C1 segment of cervical spinal cord (tissue), 14 donors: ENCODE results near the gene RNASE9.
"Not testable (repeated sequence)": the region's sequence is repeated elsewhere in the genome, so short reads cannot be mapped to it uniquely, and the experiment has no call there.

Source experiments
- DNase-seq, 14 donors: peaks; one replicate each; lab custom pipeline; 2025; lab: John Stamatoyannopoulos, UW

RNASE9 gene

DNA sequence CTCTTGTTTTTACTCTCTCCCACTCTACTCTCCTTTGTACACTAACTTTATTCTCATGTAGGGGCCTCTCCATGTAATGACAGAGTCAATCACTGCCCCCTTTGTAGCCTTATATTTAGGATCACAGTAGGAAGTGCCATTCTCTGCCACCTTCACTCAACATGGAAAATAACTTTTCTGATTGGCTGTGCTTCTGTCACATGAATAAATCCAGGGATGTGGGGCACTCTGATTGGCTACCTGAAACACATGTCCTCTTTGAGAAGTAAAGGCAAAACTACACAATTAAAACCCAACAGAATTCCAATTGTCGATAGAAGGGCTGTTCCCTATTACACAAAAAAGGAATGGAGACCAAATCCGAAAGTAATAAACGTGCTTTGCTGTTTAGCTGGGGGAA lies at the start of gene RNASE9:
TSS of gene RNASE9 (minus strand) at position 87 of the 400 bp plus-strand sequence.
- DNase-seq, result no peak

DNA sequence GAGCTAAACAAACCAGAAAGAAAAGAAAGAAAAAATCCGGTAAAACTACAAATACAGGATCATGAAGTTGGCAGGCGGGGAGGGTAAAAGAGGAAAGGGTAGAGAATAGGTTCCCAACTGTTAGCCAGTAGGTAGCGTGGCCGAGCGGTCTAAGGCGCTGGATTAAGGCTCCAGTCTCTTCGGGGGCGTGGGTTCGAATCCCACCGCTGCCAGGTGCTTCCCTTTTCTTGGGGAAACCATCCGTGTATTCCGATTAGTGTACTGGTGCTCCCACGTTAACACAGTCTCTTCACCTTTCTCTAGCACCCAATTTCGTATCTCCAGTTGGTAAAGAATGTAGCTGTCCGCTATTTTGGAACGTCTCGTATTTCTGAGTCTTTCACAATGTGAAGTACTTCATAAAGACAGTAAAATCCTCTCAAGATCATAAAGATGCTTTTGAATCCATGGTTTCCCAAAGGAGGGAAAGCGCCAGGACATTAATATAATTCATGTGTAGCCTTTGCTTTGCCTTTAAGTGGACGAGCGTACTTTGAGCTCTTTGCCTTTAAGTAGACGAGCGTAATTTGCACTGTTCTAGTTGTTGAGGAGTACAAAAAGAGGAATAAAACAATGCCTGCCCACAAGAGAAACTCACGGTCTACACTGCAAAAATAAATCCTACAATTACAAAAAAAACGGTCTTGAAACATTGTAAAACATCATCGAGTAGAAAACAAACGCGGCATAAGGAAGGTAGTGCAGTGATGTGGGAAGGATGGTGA lies 49.3 kb upstream of the RNASE9 start:
- DNase-seq, result peak in 12 of 14 donors; percentile 30 to 82 (median 52)

DNA sequence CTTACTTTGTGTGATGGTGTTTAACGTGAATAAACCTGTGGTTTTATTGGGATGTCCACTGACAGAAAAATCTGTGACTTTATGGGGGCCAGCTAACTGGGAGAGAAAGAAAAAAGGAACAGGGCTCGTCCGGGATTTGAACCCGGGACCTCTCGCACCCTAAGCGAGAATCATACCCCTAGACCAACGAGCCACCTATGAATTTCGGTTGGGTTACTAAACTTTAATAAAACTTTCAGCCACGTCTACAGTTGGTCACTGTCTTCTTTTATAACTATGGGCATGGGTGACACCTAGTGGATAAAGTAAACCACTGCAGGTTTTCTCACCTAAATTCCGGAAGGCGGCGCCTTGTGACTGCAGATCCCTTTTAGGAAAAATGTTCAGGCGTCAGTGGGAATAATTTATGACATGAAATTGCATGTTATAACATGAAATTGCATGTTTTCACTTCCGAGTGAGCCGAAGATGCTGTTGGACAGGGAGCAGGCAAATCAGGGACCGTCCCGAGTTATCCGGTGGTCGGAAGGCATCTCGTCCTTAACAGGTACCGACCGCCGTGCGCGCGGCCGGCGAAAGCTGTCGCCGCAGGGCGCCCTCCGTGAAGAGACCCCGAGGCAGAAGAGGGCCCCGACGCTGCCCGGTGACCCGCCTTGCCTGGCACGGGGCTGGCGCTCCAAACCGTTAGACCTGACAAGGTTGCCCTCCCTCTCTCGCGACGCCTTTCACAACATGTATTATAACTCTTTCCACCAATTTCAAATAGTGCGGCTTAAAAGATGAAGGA lies 48.6 kb upstream of the RNASE9 start:
- peak in 12 of 14 donors; percentile 25 to 71 (median 50) for DNase-seq

DNA sequence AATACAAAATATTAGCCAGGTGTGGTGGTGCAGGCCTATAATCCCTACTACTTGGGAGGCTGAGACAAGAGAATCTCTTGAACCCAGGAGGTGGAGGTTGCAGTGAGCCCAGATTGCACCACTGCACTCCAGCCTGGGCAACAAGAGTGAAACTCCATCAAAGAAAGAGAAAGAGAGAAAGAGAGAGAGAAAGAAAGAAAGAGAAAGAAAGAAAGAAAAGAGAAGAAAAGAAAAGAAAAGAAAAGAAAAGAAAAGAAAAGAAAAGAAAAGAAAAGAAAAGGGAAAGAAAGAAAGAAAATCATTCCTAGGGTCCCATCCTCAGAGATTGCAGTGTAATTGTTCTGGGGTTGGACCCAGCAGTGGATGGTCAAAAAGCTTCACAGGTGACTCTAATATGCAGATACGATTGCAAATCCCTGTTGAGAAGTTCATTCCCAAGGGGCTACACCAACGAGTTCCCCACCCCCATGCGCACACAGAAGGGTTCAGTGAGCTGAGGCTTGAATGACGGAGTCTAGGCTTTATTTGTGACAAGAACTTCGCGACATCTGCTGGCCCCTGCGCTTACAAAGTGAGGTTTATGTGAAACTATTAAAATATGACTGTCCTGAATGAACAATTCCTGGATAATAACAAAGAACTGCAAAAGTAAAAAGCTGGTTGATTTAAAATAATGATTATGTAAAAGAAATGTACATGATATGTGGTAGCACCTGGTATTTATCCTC lies 47.7 kb upstream of the RNASE9 start:
- DNase-seq, result no peak

DNA sequence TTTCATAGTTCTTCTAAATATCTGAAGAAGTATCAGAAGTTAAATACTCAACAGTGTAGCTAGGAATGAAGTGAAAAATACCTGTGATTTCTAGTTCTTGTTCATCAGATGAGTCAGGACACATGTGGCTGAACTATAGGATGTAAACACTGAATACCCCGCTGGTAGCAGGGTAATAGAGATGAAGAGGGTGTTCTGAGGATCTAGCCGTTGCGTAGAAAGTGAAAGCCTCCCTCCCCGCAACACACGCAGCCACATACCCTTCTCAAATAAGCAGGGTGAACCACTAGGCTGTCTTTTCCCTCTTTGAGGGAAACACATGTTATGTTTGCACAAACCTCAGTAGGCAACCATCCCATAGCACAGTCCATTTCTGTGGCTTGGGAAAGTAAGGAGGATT lies 46.8 kb upstream of the RNASE9 start:
- no peak for DNase-seq

DNA sequence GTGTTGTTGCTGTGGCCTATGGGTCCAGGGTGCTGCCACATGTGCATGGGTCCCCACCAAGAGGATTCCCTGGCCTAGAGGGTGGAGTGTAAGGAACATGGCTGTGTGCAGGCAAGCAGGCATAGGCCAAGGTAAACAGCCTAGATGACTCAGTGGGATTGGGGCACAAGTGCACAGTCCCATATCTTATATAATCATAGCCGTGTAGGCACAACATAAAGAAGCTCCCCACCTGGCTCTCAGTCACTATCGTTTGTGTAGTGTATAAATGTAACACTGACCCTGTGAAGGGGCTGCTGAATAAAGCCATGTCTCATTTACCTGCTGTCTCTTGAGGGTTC lies 46.0 kb upstream of the RNASE9 start:
- no peak for DNase-seq

- DNase-seq, result peak in 1 of 14 donors; percentile 14
Measured at GRCh38 chr14:20606190-20606901, 45.5 kb upstream of the RNASE9 start.

DNA sequence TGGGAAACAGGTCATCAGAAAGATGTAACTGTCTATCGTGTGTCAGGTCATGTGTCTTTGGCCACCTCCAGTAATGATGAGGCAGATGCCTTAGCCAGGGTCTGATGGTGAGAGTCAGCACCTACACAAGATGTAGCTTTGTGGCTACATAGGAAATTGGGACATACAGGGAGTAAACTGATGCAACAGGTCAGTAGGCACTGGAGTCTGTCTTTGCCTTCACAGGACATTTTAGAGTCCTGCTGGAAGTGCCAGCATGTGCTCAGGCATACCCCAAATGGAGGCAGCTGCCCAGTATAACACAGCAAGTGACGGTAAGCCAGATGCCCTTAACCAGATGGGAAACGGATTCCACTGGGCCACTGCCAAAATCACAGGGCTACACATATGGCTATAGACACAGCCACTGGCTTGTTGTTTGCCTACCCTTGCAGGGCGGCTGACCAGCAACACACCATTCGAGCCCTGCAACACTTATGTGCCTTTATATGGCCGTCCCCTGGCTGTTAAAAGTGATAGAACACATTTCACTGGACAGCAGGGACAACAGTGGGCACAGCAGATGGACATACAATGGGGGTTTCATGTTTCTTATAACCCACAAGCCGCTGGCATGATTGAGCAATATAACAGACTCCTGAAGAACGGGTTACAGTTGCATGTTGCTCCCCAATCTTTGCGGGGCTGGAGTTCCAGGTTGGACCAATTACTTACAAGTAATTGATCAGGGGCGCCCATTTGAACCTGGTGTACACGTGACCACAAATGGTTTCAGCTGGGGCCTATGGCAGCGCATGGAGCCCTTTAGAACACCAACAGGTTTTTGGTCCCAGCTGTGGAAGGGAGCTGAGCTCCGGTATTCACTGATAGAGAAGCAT lies 43.2 kb upstream of the RNASE9 start:
- no peak for DNase-seq

DNA sequence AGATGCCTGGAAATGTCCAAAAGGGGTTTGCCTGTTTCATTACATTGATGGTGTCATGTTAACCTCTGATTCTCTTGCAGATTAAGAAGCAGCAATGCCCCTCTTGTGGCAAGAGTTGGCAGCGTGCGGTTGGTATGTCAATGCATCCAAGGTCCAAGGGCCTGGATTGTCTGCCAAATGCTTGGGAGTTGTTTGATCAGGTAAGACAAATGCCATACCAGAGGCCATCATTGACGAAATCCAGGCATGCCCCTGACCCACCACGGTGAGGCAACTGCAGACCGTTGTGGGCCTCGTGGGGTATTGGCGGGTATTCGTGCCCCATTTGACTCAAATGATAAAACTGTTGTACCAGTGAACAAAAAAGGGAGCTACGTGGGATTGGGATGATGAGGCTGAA lies 41.7 kb upstream of the RNASE9 start:
- no peak for DNase-seq

- no peak for DNase-seq
Measured at GRCh38 chr14:20601522-20601921, 40.7 kb upstream of the RNASE9 start.

GRCh38 chr14:20597108-20597507 lies 36.3 kb upstream of the RNASE9 start:
- no peak for DNase-seq

GRCh38 chr14:20595726-20596125 lies 34.9 kb upstream of the RNASE9 start:
- not testable (repeated sequence) for DNase-seq

DNA sequence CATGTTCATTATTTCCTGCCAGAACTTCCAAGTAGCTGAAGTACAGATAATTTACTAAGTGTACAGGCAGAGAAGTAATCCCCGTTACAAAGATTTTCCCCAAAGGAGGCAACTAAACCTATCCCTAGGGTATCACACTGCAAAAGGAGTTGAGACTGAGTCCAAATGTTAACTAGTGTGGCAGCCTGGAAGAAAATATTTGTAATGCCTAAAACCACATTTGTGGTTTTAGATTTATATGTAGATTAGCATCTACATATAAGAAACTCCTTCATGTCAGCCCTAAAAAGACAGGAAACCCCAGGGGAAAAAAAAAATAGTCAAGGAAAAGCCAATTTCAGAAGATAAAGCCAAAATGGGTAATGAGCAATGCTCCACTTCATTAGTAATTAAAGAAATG lies 31.7 kb upstream of the RNASE9 start:
- no peak for DNase-seq

- DNase-seq, result no peak
Measured at GRCh38 chr14:20591235-20591634, 30.4 kb upstream of the RNASE9 start, which contains the start of gene RNASE12. RNASE12 (minus strand) TSS chr14:20591376; CDS start chr14:20590723, 653 bp downstream.

DNA sequence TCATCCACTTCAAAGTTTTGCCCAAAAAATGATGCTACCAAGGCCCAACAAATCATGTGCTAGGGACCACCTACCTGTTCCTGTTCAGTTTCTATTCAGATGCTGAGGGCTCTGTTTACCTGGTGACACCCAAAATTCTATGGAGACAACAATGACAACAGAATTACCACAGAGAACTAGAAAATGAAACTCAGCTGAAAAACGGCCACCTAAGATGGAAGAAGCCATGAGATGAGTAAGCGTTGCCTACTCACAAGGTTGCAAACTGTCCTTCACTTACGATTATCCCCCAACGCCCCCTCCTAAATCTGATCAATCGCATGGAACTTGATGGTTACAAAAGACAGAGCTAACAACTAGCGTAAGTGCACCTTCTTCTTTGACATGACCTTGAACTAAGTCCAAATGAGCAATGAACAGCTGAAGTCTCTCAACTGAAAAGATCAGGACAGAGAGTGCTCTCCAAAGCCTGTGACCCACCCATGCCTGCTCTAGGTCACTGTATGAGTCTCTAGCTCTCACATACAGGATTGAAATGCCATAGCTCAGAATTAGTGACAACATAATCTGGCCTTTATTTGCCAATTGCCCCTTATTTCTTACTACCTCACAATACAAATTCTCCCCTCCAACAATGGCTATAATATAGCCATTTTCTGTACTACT lies 26.8 kb upstream of the RNASE9 start, which contains the start of gene RNASE11:
TSS of gene RNASE11 (minus strand) at position 513 of the 666 bp plus-strand sequence.
- no peak for DNase-seq

DNA sequence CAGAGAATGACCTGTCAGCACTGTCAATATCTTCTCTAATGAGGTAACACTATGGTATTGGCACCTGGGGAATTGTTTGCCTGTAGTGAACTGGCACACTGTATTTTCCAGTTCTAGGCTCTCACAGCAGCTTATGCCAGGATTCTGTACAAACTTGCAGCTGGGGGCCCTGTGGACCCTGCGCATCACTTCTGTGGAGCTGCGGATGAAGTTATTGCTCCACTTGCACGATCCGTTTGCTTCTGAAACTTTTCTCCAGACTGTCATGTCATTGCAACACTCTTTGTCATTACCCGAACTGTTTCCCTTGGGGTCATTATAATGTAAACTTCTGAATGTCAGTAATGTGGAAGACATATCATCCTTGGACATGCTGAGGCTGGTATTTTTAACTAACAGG lies 23.1 kb upstream of the RNASE9 start:
- DNase-seq, result no peak

- no peak for DNase-seq
Measured at GRCh38 chr14:20583142-20583541, 22.3 kb upstream of the RNASE9 start.

DNA sequence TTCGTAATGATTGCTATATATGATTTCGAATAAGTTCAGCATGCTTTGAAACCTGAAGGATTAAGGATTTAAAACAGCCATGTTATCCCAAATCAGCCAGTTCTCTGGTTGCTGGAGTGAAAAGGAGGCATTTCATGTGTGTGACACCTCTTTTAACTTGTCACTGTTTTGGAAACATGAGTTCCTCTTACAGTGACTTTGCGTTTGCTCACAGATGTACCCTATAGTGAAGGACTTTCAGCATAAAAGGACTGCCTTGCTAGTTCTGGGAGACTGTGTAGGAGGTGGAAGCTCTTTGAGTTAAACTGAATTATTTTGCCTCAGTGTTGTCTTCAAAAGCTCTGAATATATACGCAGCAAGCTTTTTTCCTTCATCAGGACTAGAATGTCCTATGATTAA lies 19.4 kb upstream of the RNASE9 start:
- DNase-seq, result no peak

DNA sequence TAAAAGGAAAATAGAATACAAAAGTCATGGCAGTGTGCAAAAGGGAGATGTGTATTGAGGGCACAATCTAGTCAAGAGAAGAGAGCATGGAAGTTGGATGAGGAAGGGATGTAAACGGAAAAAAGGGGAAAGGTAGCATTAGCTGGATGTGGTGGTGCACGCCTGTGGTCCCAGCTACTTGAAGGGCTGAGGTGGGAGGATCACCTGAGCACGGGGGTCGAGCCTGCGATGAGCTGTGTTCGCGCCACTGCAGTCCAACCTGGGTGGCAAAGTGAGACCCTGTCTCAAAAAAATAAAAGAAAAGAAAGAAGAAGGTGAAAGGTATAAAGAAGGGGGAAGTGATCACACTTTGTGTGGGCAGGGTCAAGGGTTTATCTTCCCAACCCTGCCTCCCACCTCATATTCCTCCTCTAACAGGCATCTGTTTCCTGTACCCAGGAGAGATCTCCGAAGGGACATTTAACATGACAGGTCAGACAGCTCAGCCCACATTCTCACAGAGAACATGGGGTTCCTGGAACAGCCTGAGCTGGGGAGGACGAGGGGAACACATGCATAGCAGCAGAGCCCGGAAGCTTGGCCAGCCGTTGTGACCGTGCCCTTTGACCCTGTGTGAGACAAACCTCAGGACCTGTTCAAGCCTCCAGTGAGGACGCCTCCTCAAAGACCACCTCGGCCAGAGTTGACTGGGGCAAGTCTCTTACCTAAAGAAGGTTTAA lies 18.1 kb upstream of the RNASE9 start:
- no peak for DNase-seq
